Mononuclear cell (primary cell): ENCODE measurements around the gene SH3BGRL. TPM values are rescaled to one million over a fixed set of nuclear protein-coding genes. Genes with fewer than 3 reads are reported as not detected.

Experiments
- H3K27me3 ChIP-seq: 2 replicates; pipeline ENCODE4 v1.6.0; 2011; ENCODE audit warnings: low read length, control low read depth; ENCODE audit not compliant: insufficient read depth
- H3K4me1 ChIP-seq: 2 replicates; pipeline ENCODE4 v1.5.1; 2011; ENCODE audit warnings: mild to moderate bottlenecking, low read length, control low read depth; ENCODE audit not compliant: insufficient read depth
- H3K4me3 ChIP-seq: 2 replicates; pipeline ENCODE4 v1.5.1; 2011; ENCODE audit warnings: mild to moderate bottlenecking, low read length, moderate library complexity
- H3K9me3 ChIP-seq: 2 replicates; pipeline ENCODE4 v1.5.1; 2011; ENCODE audit warnings: low read depth, mild to moderate bottlenecking, control low read depth, low read length
- total RNA-seq: library from RNA; depleted of rRNA; stranded (reverse); fragments of >200 nt; gene quantifications from one replicate; pipeline ENCODE4 v1.2.3, GENCODE V29; 2012

The SH3BGRL gene
- total RNA-seq, 1 donor, result 288 TPM

DNA sequence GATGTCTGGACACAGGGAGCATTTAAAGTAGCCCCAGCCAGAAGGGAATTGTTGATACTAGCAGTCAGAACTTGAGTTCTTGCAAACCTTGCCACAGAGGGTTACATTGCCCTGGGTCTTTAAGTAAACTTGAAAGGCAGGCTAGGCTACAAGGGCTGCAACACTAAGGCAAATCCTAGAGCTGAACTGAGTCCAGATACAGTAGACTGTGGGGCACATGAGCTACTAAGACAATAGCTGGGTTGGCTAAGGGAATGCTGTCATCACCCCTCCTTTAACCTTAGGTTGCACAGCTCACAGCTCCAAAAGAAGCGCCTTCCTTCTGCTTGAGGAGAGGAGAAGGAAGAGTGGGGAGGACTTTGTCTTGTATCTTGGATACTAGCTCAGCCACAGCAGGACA, 35.6 kb downstream of the SH3BGRL start:
- H3K4me1 ChIP-seq, result no peaks in the 10 kb centered on the region
- H3K27me3 ChIP-seq, result no peaks in the 10 kb centered on the region
- no peak overlapping the region for H3K4me3 ChIP-seq
- no peaks in the 10 kb centered on the region for H3K9me3 ChIP-seq

DNA sequence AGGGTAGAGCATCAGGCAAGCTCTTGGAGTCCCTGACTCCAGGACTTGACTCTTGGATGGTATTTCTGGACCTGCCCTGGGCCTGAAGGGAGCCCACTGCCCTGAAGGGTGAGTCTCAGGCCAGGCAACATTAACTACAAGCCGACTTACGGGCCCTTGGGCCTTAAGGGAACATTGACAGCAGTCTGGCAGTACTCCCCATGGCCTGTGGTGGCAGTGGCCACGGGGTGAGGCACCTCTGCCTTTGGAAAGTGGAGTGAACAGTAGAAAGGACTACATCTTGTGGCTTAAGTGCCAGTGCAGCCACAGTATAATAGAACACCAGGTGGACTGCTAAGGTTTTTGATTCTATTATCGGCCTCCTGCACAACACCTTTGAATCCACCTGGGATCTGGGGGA, 36.3 kb downstream of the SH3BGRL start:
- no peaks in the 10 kb centered on the region for H3K27me3 ChIP-seq
- H3K9me3 ChIP-seq, result no peaks in the 10 kb centered on the region
- H3K4me3 ChIP-seq, result no peak overlapping the region
- H3K4me1 ChIP-seq, result no peaks in the 10 kb centered on the region

DNA sequence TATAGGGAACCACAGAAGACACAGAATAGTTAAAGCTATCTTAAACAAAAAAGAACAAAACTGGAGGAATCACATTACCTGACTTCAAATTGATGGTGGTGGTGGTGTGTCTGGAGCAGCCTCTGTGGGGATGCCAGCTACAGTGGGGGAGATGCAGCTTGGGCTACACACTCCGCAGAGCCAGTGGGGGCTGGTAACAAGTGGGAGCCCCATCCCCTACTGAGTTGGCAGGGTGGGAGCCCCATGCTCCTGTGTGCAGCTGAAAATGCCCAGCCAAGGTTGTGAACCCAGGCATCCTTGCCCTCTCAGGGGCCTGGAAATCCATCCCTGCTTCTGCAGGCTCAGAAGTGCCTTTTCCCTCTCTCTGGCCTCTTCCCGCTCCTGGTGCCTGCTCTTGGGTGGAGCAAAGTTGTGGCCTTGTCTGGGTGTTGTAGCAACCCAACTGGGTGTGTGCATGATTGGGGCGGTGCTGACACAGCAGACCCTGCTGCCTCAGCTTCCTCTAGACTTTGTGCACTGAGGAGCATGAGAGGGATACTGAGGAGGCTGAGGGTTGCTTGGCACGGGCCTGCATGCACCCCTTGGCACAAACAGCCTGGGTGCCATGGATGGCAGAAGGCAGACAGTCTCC, 38.9 kb downstream of the SH3BGRL start:
- no peaks in the 10 kb centered on the region for H3K27me3 ChIP-seq
- no peak overlapping the region for H3K4me3 ChIP-seq
- no peaks in the 10 kb centered on the region for H3K9me3 ChIP-seq
- no peaks in the 10 kb centered on the region for H3K4me1 ChIP-seq

DNA sequence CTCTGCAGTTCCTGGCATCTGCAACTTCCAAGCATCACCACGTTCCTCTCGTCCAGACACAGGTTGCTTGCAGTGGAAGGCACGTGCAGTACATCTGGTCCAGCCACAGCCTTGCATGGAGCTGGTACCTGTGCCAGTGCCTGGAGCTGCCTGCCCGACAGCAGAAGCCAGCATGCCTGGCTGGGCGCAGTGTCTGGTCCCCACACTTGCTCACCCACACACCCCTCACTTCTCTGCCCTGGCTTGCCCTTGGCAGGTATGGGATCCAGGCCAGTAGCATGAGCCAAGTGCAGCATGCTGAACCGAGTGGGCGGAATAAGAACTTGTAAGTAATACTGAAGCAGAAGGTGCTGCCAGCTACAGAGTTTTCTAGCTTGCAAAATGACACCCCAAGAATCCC, 39.9 kb downstream of the SH3BGRL start:
- no peak overlapping the region for H3K4me3 ChIP-seq
- H3K27me3 ChIP-seq, result no peaks in the 10 kb centered on the region
- no peaks in the 10 kb centered on the region for H3K4me1 ChIP-seq
- H3K9me3 ChIP-seq, result no peaks in the 10 kb centered on the region

DNA sequence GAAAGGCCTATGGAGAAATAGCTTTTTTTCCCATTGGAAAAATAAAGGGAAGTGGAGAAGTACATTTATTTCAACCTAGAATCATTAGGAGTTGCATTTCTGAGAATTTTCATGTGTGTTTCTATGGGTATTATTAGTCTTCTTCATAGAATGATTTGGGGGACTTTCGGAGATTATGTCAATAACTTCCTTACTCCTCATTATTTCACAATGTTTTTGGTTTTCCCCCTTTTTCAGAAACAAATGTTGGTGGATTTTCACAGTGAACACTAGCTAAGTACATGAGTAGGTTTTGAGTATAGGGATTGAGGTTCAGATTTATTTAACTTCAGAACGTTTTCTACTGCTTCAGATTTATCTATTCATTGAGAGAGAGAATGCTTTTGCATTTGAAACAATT, 54.0 kb downstream of the SH3BGRL start:
- no peak overlapping the region for H3K4me3 ChIP-seq
- no peaks in the 10 kb centered on the region for H3K9me3 ChIP-seq
- H3K4me1 ChIP-seq, result peaks cover 7% of the 10 kb centered on the region
- no peaks in the 10 kb centered on the region for H3K27me3 ChIP-seq

DNA sequence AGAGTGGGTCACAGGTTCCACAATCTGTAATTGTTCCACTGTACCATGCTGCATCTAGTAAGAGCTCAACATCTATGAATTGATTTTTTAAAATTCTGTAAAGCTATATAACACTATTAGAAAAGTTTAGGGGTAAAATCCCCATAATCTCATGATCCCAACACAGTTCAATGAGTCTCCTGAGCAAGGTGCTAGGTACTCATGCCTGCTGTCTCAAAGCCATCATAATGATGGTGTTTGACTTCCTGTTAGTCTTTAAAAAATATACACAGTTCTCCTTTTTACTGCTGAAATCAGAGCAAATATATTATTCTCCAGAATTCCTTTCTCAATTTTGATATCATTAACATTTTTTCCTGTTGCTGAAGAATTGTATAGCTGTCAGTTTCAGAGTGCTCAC, 55.9 kb downstream of the SH3BGRL start:
- Histone ChIP-seq H3K4me3 (no peak overlapping the region), H3K27me3 (no peaks in the 10 kb centered on the region), H3K4me1 (peaks cover 7% of the 10 kb centered on the region), H3K9me3 (no peaks in the 10 kb centered on the region)

DNA sequence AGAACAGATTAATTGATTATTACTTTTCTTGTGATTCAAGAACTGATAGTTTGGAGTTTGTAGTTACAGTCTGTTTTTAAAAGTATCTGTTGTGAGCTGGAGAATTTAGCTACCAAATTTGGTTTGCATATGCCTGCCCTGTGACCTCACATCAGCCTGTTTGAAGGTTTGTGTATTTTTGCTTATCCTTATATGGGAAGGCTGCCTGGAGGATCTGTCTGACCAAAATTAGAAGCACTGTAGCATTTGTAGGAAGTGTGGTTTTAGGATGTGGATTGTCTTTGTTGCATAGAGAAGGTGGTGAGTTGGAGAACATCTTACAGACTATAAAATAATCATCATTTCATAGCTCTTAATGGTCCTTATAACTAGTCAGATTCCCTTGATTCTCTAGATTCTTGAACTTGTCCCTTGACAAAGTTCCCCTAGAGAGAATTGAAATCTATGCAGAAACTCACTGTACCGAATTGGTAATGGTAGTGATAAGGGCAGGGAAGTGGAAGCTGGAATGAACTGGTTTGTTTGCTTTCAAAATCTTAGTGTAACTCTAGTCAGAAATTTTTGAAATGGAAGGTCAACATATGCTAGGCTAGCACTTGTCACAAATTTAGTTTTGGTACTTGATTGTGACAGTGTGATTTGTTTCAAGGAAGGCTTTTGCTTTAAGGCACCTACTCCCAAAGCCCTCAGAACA, 57.3 kb downstream of the SH3BGRL start:
- Histone ChIP-seq H3K4me3 (no peak overlapping the region), H3K9me3 (no peaks in the 10 kb centered on the region), H3K27me3 (no peaks in the 10 kb centered on the region), H3K4me1 (peaks cover 7% of the 10 kb centered on the region)

DNA sequence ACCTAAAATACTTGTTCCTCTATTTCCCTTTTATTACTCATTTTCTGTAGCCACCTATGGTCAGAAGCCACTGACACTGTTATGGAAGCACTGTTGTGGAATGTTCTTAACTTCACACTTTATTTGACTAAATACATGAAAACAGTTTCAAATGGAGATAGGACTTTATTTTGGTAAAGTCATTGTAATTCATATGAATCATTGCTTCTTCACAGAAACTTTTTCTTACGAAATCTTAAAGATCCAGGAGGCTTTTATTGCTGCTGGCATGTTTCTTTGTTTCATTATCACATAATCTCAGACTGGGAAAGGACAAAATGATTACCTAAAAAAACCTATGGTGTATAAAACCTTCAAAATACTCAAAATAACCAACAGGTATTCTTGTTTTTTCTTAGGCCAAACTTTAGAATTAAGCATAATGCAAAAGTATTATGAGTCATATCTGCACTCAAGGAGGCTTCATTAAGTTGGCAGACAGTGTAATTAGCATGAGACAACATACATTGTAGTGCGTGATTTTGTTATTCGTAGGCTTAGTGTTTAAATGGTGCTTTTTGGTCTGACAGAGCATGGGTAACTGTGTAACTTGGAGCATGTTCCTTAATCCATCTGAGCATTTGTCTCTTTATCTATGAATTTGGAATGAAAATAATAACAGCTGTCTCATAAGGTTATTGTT, 58.0 kb downstream of the SH3BGRL start:
- Histone ChIP-seq H3K4me3 (no peak overlapping the region), H3K27me3 (no peaks in the 10 kb centered on the region), H3K4me1 (peaks cover 7% of the 10 kb centered on the region), H3K9me3 (no peaks in the 10 kb centered on the region)

DNA sequence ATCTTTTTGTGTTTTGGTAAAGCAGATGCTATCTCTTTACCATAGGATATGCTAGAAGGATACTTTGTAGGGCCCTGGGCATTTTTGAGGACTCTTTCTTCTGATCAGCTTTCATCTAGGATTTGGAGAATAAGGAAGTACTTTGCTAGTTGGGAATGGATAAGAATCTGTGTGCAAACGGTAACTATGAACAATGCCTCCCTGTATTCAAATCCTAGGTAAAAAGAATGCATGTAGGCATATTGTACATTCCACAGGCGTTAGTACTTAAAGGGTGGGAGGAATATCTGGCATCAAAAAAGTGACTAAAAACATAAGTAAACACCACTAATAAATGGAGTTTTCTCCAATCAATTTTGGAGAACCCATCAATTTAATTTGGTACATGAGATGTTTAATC, 59.7 kb downstream of the SH3BGRL start:
- Histone ChIP-seq H3K4me3 (no peak overlapping the region), H3K27me3 (no peaks in the 10 kb centered on the region), H3K9me3 (no peaks in the 10 kb centered on the region), H3K4me1 (peaks cover 7% of the 10 kb centered on the region)

DNA sequence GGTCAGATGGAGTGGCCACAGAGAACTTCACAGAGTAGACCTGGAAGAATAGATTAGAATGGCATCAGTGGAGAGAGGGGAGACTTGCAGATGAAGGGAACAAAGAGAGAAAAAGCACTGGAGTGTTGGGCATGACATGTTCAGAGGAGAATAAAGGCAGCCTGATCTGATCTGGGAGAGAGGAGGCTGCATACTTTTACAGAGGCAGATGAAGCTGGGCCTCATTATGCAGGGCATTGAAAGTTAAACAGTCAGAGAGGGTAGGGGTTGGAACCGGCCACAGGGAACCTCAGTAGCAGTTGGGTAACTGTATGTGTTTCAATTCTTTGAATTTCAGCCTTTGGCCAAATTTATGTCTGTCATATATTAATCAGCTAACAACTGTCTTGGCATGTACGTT, 61.2 kb downstream of the SH3BGRL start:
- no peaks in the 10 kb centered on the region for H3K9me3 ChIP-seq
- H3K27me3 ChIP-seq, result no peaks in the 10 kb centered on the region
- no peak overlapping the region for H3K4me3 ChIP-seq
- H3K4me1 ChIP-seq, result peaks cover 7% of the 10 kb centered on the region

DNA sequence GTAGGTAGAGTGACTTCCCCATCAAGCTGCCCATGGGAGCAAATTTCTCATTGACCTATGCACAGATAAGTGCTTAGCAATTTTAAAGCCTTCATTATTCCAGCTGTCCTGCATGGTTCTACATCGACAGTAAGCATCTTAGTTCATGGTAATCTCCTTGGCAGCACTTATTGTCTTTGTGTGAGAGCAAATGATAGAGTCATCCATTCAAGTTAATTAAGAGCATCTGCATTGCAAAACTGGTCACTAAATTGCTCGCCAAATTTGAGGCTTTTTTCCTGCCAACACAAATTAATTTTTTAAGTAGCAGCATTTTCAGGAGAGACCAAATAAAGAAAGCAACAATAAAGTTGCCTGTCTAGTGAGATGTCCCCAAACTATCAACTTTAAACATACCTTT, 76.7 kb downstream of the SH3BGRL start:
- Histone ChIP-seq H3K4me3 (no peak overlapping the region), H3K27me3 (no peaks in the 10 kb centered on the region), H3K4me1 (no peaks in the 10 kb centered on the region), H3K9me3 (no peaks in the 10 kb centered on the region)

DNA sequence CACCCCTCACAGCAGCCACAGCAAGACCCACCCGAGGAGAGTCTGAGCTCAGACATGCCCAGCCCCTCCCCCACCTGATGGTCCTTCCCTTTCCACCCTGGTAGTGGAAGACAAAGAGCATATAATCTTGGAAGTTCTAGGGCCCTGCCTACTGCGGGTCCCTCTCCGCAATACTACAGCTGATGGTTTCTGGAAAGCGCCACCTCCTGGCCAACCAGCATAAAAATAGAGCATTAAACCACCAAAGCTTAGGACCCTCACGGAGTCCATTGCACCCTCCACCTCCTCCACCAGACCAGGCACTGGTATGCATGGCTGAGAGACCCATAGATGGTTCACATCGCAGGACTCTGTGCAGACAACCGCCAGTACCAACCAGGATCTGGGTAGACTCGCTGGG, 78.2 kb downstream of the SH3BGRL start:
- Histone ChIP-seq H3K9me3 (no peaks in the 10 kb centered on the region), H3K27me3 (no peaks in the 10 kb centered on the region), H3K4me3 (no peak overlapping the region), H3K4me1 (no peaks in the 10 kb centered on the region)

DNA sequence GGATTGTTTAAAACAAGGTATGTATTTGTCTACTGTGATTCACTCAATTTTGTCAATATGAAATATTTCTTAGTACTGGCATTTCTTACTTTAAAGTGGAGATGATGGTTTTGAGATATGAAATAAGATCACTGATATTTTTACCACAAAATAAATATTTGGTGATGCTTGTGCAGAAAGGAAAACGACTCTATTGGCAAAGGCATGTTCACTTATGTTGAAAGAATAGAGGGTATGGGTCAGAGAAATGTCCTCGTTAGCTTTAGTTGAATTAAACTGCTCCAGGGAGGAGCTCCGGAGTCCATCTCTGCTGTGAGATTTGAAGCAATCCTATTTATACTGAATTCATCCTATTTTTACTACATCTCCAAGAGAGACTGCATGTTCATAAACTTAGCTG, 84.2 kb downstream of the SH3BGRL start:
- H3K27me3 ChIP-seq, result no peaks in the 10 kb centered on the region
- no peaks in the 10 kb centered on the region for H3K9me3 ChIP-seq
- H3K4me1 ChIP-seq, result no peaks in the 10 kb centered on the region
- H3K4me3 ChIP-seq, result no peak overlapping the region

DNA sequence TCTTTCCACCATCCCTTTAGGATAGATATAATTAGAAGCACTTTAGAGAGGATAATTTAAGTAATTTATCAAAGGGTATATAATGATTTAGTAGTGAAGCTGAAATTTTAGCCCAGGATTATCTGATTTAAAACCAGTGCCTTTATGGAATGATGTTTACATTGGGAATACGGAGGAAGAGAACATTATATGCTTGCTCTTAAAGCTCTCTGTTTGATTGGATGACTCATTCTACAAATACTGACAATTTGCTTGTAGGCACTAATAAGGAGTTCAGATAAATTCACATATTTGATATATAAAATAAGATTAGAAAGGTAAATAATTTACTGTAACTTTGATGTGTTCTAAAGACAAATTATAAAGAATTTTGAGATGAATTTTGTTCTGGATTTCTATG, 84.7 kb downstream of the SH3BGRL start:
- Histone ChIP-seq H3K27me3 (no peaks in the 10 kb centered on the region), H3K4me3 (no peak overlapping the region), H3K9me3 (peaks cover 1% of the 10 kb centered on the region)

DNA sequence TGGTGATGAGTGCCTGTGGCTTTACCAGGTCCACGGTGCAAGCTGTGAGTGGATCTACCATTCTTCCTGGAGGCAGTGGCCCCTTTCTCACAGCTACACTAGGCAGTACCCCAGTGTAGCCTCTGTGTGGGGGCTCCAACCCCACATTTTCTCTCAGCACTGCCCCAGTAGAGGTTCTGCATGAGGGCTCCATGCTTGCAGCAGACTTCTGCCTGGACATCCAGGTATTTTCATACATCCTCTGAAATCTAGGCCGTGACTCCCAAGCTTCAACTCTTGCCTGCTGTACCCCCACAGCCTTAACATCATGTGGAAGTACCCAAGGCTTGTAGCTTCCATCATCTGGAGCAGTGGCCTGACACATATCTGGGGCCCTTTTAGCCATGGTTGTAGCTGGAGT, 90.1 kb downstream of the SH3BGRL start:
- H3K4me3 ChIP-seq, result no peak overlapping the region
- H3K27me3 ChIP-seq, result no peaks in the 10 kb centered on the region
- H3K4me1 ChIP-seq, result no peaks in the 10 kb centered on the region
- H3K9me3 ChIP-seq, result peaks cover 11% of the 10 kb centered on the region

More for the DNA sequence above, 84.7 kb downstream of the SH3BGRL start:
- H3K4me1 ChIP-seq, result no peaks in the 10 kb centered on the region

DNA sequence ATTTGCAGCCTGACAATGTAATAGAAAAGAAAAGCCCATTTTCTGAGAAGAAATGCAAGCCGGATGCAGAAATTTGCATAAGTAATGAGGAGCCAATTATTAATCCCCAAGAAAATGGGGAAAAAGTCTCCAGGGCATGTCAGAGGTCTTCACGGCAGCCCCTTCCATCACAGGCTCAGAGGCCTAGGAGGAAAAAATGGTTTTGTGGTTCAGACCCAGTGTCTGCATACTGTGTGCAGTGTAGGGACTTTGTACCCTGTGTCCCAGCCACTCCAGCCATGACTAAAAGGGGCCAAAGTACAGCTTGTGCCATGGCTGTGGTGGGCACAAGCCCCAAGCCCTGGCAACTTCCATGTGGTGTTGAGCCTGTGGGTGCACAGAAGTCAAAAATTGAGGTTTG, 92.2 kb downstream of the SH3BGRL start:
- Histone ChIP-seq H3K4me1 (no peaks in the 10 kb centered on the region), H3K9me3 (peaks cover 11% of the 10 kb centered on the region), H3K27me3 (no peaks in the 10 kb centered on the region), H3K4me3 (no peak overlapping the region)
